Measurements from ENCODE around the gene FEN1. TPM values are rescaled to one million over a fixed set of nuclear protein-coding genes. Genes with fewer than 3 reads are reported as not detected.

Gene FEN1
- total and polyA plus RNA-seq, 2 experiments from 2014 or later = 13.5 to 39.2 TPM

DNA sequence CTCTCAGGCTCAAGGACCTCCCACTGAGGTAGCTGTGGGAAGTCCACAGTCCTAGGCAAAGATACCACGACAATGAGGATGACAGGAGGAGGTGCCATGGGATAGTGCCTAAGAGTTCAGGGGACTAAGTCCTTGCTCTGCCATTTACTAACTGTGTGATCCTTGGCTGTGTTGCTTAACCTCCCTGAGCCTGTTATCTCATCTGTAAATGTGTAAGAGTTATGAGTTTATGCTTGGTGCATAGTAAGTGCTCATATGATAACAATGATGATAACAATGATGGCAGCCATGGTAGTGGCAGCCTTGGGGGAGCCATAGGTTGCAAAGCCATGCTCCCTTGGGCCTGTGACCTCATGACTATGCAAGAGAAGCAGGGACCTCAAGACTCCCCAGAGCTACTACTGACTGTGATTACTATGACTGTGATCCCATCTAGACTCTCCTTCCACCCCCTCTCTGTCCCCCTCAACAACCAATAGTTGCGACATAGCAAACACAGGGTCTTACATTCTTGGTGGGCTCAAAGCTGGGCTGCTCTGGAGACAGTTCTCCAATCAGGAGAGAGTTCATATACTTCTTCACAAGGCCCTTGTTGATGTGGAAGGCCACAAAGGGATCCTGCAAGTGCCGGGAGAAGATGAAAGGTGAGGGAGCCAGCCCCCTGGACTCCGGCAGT is 20.2 kb downstream of the FEN1 start:
- Histone ChIP-seq H3K4me3 (no peak overlapping the region), H3K27me3 (no peaks in the 10 kb centered on the region), H3K36me3 (peaks cover 46% of the 10 kb centered on the region), H3K9me3 (ENCODE audit: low read depth) (no peaks in the 10 kb centered on the region), H3K4me1 (ENCODE audit: low read depth) (peaks cover 10% of the 10 kb centered on the region), H3K27ac (no peak overlapping the region)
- no peak for DNase-seq (ENCODE audit: low read depth in 1 of 2, low spot score in 1 of 2)
- TF ChIP-seq, protein P1, sequence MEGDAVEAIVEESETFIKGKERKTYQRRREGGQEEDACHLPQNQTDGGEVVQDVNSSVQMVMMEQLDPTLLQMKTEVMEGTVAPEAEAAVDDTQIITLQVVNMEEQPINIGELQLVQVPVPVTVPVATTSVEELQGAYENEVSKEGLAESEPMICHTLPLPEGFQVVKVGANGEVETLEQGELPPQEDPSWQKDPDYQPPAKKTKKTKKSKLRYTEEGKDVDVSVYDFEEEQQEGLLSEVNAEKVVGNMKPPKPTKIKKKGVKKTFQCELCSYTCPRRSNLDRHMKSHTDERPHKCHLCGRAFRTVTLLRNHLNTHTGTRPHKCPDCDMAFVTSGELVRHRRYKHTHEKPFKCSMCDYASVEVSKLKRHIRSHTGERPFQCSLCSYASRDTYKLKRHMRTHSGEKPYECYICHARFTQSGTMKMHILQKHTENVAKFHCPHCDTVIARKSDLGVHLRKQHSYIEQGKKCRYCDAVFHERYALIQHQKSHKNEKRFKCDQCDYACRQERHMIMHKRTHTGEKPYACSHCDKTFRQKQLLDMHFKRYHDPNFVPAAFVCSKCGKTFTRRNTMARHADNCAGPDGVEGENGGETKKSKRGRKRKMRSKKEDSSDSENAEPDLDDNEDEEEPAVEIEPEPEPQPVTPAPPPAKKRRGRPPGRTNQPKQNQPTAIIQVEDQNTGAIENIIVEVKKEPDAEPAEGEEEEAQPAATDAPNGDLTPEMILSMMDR (IDR thresholded peaks at IDR 0.05; ENCODE audit: low read depth, low read length) = no peak

DNA sequence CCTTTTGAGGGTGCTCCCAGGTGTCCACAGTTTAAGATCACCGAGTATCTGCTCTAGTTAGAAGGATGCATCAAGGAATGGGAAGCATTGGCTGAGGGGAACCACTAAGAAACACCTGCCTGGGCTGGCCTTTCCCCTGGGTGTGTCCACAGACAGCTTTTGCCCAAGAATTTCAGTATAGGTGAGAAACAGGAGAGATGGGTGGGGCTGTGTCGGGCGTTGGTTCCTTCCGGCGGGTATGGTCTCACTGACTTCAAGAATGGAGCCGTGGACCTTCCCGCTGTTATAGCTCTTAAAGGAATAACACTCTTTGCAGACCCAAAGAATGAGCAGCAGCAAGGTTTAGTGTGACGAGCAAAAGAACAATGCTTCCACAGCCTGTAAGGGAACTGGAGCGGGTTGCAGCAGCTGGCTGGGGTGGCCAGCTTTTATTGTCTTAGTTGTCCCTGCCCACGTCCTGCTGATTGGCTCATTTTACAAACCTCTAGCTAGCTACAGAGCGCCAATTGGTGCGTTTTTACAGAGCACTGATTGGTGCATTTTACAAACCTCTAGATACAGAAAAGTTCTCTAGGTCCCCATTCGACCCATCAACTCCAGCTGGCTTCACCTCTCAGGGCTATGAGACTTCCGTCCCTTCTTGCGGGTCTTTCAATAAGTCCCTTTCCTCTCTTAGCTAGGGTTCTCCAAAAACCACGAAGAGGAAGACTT is 21.7 kb downstream of the FEN1 start:
- H3K4me3 ChIP-seq = peak overlapping the region; percentile 22
- no peaks in the 10 kb centered on the region for H3K27me3 ChIP-seq
- peak in 1 of 2 donors; percentile 36 for DNase-seq (ENCODE audit: low read depth in 1 of 2, low spot score in 1 of 2)
- H3K4me1 ChIP-seq (ENCODE audit: low read depth) = peaks cover 15% of the 10 kb centered on the region
- H3K9me3 ChIP-seq (ENCODE audit: low read depth) = no peaks in the 10 kb centered on the region
- TF ChIP-seq, protein P1 (IDR thresholded peaks at IDR 0.05; ENCODE audit: low read depth, low read length) = no peak
- peaks cover 39% of the 10 kb centered on the region for H3K36me3 ChIP-seq
- peak overlapping the region; percentile 97 for H3K27ac ChIP-seq

DNA sequence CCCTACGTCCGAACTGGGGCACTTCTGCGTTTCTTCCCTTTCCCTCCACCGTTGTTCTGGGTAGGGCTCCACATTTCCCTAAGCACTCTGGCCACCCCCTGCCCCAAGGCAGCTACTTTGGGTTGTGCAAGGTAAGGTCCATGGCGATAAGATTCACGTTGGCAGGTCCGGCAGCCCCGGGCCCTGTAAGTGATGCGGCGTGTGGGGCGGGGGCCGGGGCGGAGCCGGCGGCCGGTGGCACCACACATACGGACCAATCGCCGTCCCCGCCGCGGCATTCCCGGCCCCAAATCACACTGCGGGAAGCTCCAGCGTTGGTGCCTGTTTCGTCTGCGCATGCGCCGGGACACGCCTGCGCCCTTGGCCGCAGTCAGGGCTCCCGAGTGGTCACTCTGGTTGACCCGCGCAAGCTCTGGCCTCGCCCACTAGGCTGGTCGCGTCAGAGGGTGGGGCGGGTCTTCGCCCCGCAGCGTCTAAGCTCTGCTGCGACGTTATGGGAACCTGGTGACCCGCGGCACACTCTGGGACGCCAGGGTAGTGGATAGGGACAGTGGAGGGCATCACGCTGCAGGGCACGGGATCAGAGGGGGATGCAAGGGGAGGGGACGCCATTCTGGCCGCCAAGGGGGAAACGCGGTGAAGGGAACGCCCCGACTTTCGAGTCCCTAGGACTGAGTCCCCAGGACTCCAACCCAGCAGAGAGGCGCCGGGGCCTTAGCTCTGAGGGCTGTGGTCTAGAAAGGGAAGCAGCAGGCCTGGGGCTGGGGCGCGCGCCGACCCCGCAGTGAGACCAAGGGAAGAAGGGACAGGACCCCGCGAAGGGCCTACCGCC is 22.5 kb downstream of the FEN1 start:
- peak overlapping the region; percentile 59 for H3K4me3 ChIP-seq
- peaks cover 31% of the 10 kb centered on the region for H3K36me3 ChIP-seq
- no peaks in the 10 kb centered on the region for H3K27me3 ChIP-seq
- TF ChIP-seq, protein P1 (IDR thresholded peaks at IDR 0.05; ENCODE audit: low read depth, low read length) = no peak
- peak overlapping the region; percentile 97 for H3K27ac ChIP-seq
- peak; percentile 98 to 99 for DNase-seq (ENCODE audit: low read depth in 1 of 2, low spot score in 1 of 2)
- H3K9me3 ChIP-seq (ENCODE audit: low read depth) = no peaks in the 10 kb centered on the region
- H3K4me1 ChIP-seq (ENCODE audit: low read depth) = peaks cover 15% of the 10 kb centered on the region

DNA sequence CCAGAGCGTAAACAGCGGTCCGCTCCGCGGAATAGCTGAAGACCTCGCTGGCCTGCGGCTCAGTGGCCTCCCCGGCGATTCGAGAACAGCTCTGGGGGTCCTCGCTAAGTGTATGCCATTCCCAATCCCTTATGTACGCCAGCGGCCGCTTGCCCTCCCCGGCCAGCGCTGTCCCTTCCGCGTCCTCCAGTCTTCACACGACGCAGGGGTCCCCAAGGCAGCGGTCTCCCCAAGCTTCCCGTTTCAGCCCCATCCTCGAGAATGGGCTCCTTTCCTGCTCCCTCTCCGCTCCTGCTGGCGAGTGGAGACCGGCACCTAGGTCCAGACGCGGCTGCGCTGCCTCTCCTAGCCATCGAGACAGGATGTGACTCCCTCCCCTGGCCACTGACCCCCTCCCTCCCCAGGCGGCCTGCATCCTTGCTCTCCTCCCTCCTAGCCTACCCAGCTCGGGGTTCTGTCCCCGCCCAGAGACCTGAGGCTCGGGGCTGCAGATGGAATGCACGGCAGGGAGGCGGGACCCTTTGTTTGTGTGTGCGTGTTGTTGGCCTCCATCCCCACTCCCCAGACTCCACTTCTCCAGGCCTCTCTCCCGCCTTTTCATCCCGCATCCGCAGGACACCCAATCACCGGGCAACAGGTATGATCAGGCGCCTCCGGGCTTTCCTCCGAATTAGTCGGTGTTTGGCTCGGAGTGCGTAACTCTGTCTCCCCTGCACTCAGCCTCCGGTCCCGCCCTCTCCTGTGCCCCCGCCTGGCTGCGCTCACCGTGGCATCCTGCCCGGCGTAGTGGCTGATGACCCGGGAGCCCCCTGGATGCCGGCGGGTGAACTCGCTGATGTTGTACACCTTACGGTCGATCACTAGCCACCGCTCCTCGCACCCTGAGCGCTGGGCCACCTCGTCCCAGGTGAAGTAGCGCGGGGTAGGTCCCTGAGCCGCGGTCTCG is 23.4 kb downstream of the FEN1 start:
- Histone ChIP-seq H3K36me3 (peaks cover 23% of the 10 kb centered on the region), H3K9me3 (ENCODE audit: low read depth) (no peaks in the 10 kb centered on the region), H3K27ac (peak overlapping the region; percentile 97), H3K27me3 (no peaks in the 10 kb centered on the region), H3K4me1 (ENCODE audit: low read depth) (peaks cover 15% of the 10 kb centered on the region), H3K4me3 (peak overlapping the region; percentile 59)
- DNase-seq (ENCODE audit: low read depth in 1 of 2, low spot score in 1 of 2) = peak; percentile 67 to 85
- TF ChIP-seq, protein P1 (IDR thresholded peaks at IDR 0.05; ENCODE audit: low read depth, low read length) = no peak

Data from cardiac muscle cell (in vitro differentiated cells and primary cell).